NCI-H2227 (cell line): ENCODE measurements around the gene STKLD1.
"Not testable (repeated sequence)": the region's sequence is repeated elsewhere in the genome, so short reads cannot be mapped to it uniquely, and the experiment has no call there.

ENCODE experiments used
- DNase-seq: peaks from one replicate; lab custom pipeline; 2025; ENCODE audit not compliant: unreplicated experiment; lab: John Stamatoyannopoulos, UW

STKLD1 gene

DNA sequence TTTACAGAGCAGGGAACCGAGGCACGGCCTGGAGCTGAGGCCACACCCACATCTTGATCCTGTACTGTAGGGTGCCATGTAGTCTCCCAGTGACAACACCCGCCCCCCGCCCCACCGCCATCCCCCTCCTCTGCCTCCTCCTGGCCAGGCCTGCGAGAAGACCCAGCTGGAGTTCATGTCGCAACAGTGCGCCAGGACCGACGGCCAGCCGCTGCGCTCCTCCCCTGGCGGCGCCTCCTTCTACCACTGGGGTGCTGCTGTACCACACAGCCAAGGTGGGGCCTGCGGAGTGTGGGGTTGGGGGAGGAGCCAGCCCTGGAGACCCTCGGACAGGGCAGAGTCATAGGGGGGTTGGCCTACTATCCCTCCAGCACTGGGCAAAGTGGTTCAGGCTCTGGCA is 60.5 kb downstream of the STKLD1 start:
- no peak for DNase-seq

DNA sequence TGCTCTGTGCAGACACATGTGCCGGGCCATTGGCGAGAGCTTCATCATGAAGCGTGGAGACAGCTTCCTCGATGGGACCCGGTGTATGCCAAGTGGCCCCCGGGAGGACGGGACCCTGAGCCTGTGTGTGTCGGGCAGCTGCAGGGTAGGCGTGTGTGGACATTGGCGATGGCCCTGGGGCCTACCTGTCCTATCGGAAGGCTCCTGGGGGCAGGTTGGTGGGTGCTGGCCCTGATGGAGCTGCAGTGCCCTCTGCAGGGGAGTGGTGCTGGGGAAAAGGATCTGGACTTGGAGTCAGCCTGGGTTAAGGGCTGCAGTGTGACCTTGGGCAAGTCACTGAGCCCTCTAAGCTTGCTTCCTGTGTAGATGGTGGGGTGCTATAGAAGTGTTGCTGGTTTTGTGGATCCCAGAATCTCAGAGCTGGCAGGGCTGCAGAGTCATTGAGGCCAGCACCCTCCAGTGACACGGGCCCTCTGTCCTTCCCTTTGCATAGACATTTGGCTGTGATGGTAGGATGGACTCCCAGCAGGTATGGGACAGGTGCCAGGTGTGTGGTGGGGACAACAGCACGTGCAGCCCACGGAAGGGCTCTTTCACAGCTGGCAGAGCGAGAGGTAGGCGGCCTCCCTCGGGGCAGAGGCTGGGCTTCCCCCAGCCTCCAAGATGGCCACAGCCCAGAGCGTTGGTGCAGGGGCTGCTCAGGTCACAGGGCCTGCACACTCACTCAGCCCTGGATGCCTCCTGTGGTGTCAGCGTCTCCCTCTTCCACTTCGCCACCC is 61.8 kb downstream of the STKLD1 start:
- DNase-seq = no peak

DNA sequence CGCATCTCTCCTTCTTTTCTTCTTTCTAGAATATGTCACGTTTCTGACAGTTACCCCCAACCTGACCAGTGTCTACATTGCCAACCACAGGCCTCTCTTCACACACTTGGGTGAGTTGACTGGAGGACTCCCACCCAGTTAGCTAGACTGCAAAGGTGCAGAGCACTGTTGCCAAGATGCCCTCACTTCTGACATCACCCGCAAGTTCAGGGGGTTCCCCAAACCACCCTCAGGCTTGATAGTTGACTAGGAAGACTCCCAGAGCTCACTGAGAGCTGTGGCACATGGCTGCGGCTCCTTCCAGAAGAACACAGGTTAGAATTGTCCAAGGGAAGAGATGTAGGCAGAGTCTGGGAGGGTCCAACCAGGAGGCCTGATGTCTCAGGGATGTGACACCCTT is 63.2 kb downstream of the STKLD1 start:
- no peak for DNase-seq

DNA sequence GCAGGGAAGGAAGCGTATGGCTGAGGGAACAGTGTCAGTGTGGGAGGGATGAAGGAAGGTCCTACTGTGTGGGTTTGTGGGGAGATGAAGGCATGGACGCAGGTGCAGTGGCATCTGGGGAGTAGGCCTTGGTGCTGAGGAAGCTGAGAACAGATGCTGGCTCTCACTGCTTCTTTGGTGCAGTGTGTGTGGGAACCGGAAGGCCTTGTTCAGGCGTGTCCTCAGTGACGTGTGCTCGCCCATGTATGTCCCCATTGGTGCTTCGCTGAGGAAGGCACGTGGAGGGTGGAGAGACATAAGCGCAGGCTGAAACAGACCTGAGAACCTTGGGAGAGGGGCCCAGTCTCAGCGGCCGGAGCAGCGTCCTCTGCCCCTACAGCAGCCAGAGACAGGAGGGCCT is 64.7 kb downstream of the STKLD1 start:
- no peak for DNase-seq

DNA sequence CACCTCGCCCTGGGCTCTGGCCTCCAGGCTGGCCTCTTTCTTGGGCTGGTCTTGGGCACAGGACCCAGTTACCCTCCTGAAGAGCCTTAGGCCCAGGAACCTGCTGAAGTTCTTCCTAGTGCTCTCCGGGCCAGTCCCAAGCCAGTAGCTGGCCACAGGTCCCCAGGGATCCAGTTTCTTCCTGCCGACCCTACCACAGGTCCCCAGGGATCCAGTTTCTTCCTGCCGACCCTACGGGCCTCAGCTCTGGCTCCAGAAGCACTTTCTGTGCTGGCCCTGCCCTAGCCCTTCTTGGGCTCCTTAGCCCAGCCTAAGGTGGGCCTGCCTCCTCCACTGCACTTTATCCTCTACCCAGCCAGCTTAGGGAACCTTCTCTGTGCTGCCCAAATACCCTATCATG is 65.4 kb downstream of the STKLD1 start:
- DNase-seq = no peak

DNA sequence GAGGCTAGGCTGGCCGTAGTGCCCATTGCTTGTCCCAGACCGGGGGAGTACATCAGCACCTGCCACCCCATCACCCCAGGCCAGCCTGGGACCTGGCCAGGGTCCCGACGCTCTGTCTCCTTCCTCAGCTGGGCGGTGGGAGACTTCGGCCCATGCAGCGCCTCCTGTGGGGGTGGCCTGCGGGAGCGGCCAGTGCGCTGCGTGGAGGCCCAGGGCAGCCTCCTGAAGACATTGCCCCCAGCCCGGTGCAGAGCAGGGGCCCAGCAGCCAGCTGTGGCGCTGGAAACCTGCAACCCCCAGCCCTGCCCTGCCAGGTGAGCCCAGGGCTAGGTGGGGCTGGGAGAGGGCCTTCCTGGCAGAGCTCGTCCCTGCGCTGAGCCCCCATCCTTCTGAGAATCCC is 67.1 kb downstream of the STKLD1 start:
- no peak for DNase-seq

DNA sequence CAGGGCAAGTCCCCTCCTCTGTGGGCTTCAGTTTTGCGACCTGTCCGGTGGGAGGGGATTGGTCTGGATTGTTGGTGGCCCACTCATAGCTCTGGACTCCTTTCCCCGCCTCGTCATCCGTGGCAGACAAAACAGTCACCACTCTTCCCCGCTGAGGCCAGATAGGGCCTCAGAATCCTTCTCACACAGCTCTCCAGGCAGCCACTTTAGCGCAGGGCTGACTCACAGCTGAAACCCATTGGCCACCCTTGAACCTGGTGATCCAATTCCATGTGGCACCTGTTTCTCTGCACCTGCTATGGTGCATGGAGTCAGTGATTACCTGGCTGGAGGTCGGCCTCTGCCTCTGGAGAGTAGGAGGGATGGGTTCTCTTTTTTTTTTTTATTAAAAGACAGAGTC is 67.8 kb downstream of the STKLD1 start:
- no peak for DNase-seq

DNA sequence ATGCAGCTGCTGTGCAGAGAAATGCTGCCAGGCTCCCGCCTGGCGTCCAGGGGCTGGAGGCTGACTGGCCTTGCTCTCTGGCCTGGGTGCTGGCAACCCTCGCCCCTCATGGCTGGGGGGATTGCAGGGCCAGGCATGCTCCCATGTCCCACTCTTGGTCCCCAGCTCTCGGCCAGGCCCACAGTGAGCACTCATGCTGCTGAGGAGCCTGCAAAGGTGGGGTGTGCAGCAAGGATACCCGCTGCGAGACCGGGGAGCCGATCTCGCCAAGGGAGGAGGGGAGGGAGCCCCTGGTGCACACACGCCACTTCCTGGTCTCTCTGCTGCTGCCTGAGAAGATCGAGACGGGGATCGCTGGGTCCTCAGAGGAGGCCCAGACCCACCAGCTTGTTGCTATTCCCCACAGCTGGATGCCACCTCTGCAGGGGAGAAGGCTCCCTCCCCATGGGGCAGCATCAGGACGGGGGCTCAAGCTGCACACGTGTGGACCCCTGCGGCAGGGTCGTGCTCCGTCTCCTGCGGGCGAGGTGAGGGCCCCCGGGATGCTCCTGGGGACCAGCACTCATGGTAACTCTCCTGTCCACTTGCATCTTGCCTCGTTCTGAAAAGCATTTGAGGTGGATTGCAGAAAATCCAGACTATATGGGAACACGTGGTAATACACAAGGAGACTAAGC is 69.3 kb downstream of the STKLD1 start:
- DNase-seq = no peak

DNA sequence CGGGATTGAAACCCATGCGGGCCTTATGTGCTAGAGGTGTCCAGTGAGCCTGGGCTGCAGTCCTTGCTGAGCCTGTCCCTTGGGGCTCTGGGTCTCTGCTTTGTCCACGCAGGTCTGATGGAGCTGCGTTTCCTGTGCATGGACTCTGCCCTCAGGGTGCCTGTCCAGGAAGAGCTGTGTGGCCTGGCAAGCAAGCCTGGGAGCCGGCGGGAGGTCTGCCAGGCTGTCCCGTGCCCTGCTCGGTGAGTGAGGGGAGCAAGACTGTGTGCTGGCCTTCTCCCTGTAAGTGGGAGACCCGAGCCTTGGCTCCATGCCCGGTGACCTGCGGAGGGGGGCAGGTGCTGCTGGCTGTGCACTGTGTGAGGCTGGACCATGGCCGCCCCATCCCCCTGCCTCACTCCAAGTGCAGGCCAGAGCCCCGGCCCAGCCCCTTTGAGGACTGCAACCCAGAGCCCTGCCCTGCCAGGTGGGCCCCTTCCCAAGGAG is 72.4 kb downstream of the STKLD1 start:
- no peak for DNase-seq

DNA sequence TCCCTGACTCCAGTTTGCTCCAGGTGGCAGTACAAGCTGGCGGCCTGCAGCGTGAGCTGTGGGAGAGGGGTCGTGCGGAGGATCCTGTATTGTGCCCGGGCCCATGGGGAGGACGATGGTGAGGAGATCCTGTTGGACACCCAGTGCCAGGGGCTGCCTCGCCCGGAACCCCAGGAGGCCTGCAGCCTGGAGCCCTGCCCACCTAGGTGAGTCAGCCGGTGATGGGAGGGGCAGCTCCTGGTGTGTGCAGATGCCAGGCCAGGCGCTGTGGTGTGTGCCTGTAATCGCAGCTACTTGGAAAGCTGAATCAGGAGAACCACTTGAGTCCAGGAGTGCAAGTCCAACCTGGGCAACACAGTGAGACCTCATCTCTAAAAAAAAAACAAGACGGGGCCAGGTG is 73.6 kb downstream of the STKLD1 start:
- no peak for DNase-seq

DNA sequence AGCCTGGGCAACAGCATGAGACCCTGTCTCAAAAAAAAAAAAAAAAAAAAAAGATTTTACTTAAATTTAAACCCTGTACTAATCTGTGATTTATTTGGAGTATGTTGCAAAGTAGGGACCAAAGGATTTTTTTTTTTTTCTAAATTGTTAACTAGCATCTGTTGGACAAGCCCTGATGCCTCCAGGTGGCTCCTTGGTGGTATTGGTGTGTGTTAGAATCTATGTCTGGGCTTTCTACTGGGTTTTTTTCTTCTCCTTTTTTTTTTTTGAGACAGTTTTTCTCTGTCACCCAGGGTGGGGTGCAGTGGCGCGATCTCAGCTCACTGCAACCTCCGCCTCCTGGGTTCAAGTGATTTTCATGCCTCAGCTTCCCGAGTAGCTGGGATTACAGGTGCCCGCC is 75.7 kb downstream of the STKLD1 start:
- not testable (repeated sequence) for DNase-seq

DNA sequence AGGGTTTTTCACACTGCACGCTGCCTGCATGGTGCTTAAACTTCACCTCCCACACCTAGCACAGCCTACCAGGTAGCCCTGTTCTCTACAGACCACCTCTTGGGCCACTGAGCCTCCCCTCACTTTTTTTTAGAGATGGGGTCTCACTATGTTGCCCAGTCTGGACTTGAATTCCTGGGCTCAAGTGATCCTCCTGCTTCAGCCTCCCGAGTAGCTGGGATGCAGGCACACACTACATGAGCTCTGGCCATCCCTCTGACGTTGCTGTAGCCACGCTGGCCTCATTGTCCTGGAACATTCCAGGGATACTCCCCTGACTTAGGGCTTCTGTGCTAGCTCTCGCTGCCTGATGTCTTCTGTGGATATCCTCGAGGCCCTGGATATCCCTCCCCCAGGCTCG is 76.4 kb downstream of the STKLD1 start:
- DNase-seq = no peak

DNA sequence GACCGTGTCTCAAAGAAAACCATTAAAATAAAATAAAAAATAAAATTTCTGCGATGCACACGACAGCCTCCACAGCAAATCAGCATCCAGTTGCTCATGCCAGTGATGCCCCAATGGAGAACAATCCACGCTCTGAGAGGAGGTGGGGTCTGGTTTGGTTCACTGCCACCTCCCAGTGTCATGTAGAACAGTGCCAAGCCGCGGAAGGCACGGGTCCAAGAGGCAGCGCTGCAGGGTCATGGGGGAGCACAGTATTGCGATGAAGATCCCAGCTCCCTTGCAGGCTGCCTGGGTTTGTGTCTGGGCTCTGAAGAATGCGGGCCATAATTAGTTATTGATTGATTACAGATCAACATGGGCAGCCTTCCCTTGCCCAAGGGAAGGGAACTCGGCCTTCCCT is 77.5 kb downstream of the STKLD1 start:
- no peak for DNase-seq

DNA sequence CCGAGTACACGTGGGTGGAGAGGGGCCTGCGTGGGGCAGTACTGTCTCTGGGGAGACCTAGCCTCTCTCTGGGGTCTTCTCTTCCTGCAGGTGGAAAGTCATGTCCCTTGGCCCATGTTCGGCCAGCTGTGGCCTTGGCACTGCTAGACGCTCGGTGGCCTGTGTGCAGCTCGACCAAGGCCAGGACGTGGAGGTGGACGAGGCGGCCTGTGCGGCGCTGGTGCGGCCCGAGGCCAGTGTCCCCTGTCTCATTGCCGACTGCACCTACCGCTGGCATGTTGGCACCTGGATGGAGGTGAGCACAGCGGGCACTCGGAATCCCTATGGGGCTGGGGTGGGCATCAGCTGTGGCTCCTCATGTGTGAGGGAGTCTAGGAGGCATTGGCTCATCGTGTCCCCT is 78.2 kb downstream of the STKLD1 start:
- no peak for DNase-seq

DNA sequence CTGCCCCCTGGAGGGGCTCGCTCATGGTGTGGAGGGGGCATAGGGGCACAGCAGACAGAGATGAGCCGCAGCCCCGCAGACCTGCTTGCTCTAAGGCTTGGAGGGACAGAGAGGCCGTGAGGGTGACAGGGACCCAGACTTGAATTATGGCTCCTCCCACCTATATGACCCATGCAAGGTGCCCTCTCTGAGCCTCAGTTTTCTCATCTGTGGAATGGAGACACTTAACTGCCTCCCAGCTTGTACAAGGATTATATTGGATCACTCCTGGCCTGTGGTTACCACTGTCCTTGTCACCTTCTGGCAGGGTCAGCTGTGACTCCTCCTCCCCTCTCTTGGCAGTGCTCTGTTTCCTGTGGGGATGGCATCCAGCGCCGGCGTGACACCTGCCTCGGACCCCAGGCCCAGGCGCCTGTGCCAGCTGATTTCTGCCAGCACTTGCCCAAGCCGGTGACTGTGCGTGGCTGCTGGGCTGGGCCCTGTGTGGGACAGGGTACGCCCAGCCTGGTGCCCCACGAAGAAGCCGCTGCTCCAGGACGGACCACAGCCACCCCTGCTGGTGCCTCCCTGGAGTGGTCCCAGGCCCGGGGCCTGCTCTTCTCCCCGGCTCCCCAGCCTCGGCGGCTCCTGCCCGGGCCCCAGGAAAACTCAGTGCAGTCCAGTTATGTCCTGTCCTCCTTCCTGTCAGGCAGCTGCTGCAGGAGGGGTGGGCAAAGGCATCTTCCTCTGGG is 78.9 kb downstream of the STKLD1 start:
- no peak for DNase-seq
